H9 (cell line): ENCODE data around the gene OST4. TPM values are rescaled to one million over a fixed set of nuclear protein-coding genes. Genes with fewer than 3 reads are reported as not detected.

Experiments used
- DNase-seq: peaks from one replicate; pipeline ENCODE4 v3.0.0-alpha.2; 2017
- H2AFZ ChIP-seq: one replicate; pipeline ENCODE4 v1.6.1; 2013; ENCODE audit warnings: mild to moderate bottlenecking, low read length, control low read depth, moderate library complexity
- H2AK5ac ChIP-seq: 2 replicates; pipeline ENCODE4 v1.6.1; 2013; ENCODE audit warnings: low read length, control low read depth, mixed read lengths; ENCODE audit not compliant: insufficient read length
- H2BK120ac ChIP-seq: one replicate; pipeline ENCODE4 v1.6.1; 2013; ENCODE audit warnings: low read depth, mild to moderate bottlenecking, low read length, control low read depth, inconsistent platforms; ENCODE audit not compliant: poor library complexity, severe bottlenecking
- H2BK12ac ChIP-seq: 2 replicates; pipeline ENCODE4 v1.6.1; 2013; ENCODE audit warnings: low read length, control low read depth, mixed read lengths, low read depth; ENCODE audit not compliant: insufficient read length
- H2BK15ac ChIP-seq: 2 replicates; pipeline ENCODE4 v1.6.1; 2013; ENCODE audit warnings: low read depth, low read length, control low read depth
- H2BK20ac ChIP-seq: one replicate; pipeline ENCODE4 v1.6.1; 2013; ENCODE audit warnings: low read depth, mild to moderate bottlenecking, low read length, control low read depth, inconsistent platforms; ENCODE audit not compliant: poor library complexity, severe bottlenecking
- H2BK5ac ChIP-seq: 2 replicates; pipeline ENCODE4 v1.6.1; 2013; ENCODE audit warnings: low read length, control low read depth, mixed read lengths; ENCODE audit not compliant: insufficient read length
- H3K14ac ChIP-seq: 2 replicates; pipeline ENCODE4 v1.6.1; 2013; ENCODE audit warnings: low read length, control low read depth; ENCODE audit not compliant: insufficient read depth
- H3K18ac ChIP-seq: 2 replicates; pipeline ENCODE4 v1.6.1; 2013; ENCODE audit warnings: low read depth, mild to moderate bottlenecking, mixed read lengths, low read length, control low read depth; ENCODE audit not compliant: insufficient read length
- H3K23ac ChIP-seq: 2 replicates; pipeline ENCODE4 v1.6.1; 2013; ENCODE audit warnings: low read length, control low read depth, mixed read lengths, low read depth; ENCODE audit not compliant: insufficient read length
- H3K23me2 ChIP-seq: 2 replicates; pipeline ENCODE4 v1.6.1; 2013; ENCODE audit warnings: low read depth, mild to moderate bottlenecking, mixed read lengths, low read length, control low read depth; ENCODE audit not compliant: insufficient read length, poor library complexity, severe bottlenecking
- H3K27ac ChIP-seq: 2 replicates; pipeline ENCODE4 v1.5.1; 2013; ENCODE audit warnings: low read length, control low read depth, mixed read lengths, low read depth; ENCODE audit not compliant: insufficient read length
- H3K27me3 ChIP-seq: 2 replicates; pipeline ENCODE4 v1.6.1; 2013; ENCODE audit warnings: low read length, control low read depth, inconsistent platforms; ENCODE audit not compliant: insufficient read depth
- H3K4ac ChIP-seq: 2 replicates; pipeline ENCODE4 v1.6.1; 2013; ENCODE audit warnings: low read depth, mild to moderate bottlenecking, control low read depth, inconsistent platforms, low read length, moderate library complexity
- H3K4me1 ChIP-seq: 2 replicates; pipeline ENCODE4 v1.6.1; 2013; ENCODE audit warnings: low read length, control low read depth, inconsistent platforms; ENCODE audit not compliant: insufficient read depth
- H3K4me2 ChIP-seq: 2 replicates; pipeline ENCODE4 v1.6.1; 2013; ENCODE audit warnings: low read length, control low read depth, mixed read lengths; ENCODE audit not compliant: insufficient read length, insufficient read depth
- H3K56ac ChIP-seq: 2 replicates; pipeline ENCODE4 v1.6.1; 2013; ENCODE audit warnings: low read depth, mild to moderate bottlenecking, mixed read lengths, low read length, control low read depth; ENCODE audit not compliant: insufficient read length
- H3K79me1 ChIP-seq: 2 replicates; pipeline ENCODE4 v1.6.1; 2013; ENCODE audit warnings: low read depth, mild to moderate bottlenecking, moderate library complexity, low read length, control low read depth, inconsistent platforms; ENCODE audit not compliant: insufficient read depth, poor library complexity, severe bottlenecking
- H3K79me2 ChIP-seq: 2 replicates; pipeline ENCODE4 v1.6.1; 2013; ENCODE audit warnings: low read length, control low read depth, inconsistent platforms; ENCODE audit not compliant: insufficient read depth
- H3K9ac ChIP-seq: 2 replicates; pipeline ENCODE4 v1.6.1; 2013; ENCODE audit warnings: low read length, control low read depth, mixed read lengths; ENCODE audit not compliant: insufficient read length; ENCODE audit errors: extremely low read depth
- H3K9me3 ChIP-seq: one replicate; pipeline ENCODE4 v1.6.1; 2013; ENCODE audit warnings: low read depth, low read length, inconsistent platforms; ENCODE audit not compliant: control insufficient read depth
- H3T11ph ChIP-seq: one replicate; pipeline ENCODE4 v1.6.1; 2013; ENCODE audit warnings: mild to moderate bottlenecking, low read length, control low read depth, inconsistent platforms
- H4K20me1 ChIP-seq: one replicate; pipeline ENCODE4 v1.6.1; 2013; ENCODE audit not compliant: control insufficient read depth, insufficient read length, insufficient read depth
- H4K5ac ChIP-seq: 2 replicates; pipeline ENCODE4 v1.6.1; 2013; ENCODE audit warnings: low read depth, mild to moderate bottlenecking, mixed read lengths, low read length, control low read depth; ENCODE audit not compliant: insufficient read length
- H4K8ac ChIP-seq: replicated peaks from 2 replicates; pipeline ENCODE4 v1.6.1; 2013; ENCODE audit warnings: low read length, control low read depth, mixed read lengths, low read depth; ENCODE audit not compliant: insufficient read length
- H4K91ac ChIP-seq: 2 replicates; pipeline ENCODE4 v1.6.1; 2013; ENCODE audit warnings: low read depth, mild to moderate bottlenecking, moderate library complexity, mixed read lengths, low read length, control low read depth; ENCODE audit not compliant: insufficient read length
- H3K27ac Mint-ChIP-seq, 3 experiments: 2 replicates in 2 of 3; 3 replicates in 1 of 3; pipeline ENCODE4 v1.8.0; 2020 to 2021; ENCODE audit warnings: mixed read lengths in 3 of 3, mild to moderate bottlenecking in 1 of 3, moderate library complexity in 1 of 3
- H3K27me3 Mint-ChIP-seq: 2 replicates; pipeline ENCODE4 v1.8.0; 2021; ENCODE audit warnings: low read depth, mild to moderate bottlenecking, moderate library complexity, mixed read lengths
- H3K36me3 Mint-ChIP-seq, 3 experiments: 2 replicates in 2 of 3; 3 replicates in 1 of 3; pipeline ENCODE4 v1.8.0; 2020 to 2021; ENCODE audit warnings: low read depth in 3 of 3, mixed read lengths in 3 of 3; ENCODE audit not compliant: insufficient read depth in 1 of 3
- H3K4me1 Mint-ChIP-seq, 2 experiments: 2 replicates each; pipeline ENCODE4 v1.8.0; 2020; ENCODE audit warnings: mixed read lengths in 2 of 2
- H3K4me3 Mint-ChIP-seq, 2 experiments: 2 replicates in 1 of 2; 3 replicates in 1 of 2; pipeline ENCODE4 v1.8.0; 2020 to 2021; ENCODE audit warnings: mild to moderate bottlenecking in 2 of 2, mixed read lengths in 2 of 2, moderate library complexity in 1 of 2
- H3K9me3 Mint-ChIP-seq, 2 experiments: 2 replicates in 1 of 2; 3 replicates in 1 of 2; pipeline ENCODE4 v1.8.0; 2020; ENCODE audit warnings: mild to moderate bottlenecking in 2 of 2, mixed read lengths in 2 of 2, moderate library complexity in 1 of 2
- CTCF ChIP-seq: fragments of 200-600 bp; sonication (generic); conservative IDR thresholded peaks from 3 replicates; pipeline ENCODE4 v1.8.0; 2021; ENCODE audit warnings: antibody characterized with exemption, mild to moderate bottlenecking
- WGBS: extraction: QIAGEN DNeasy Blood & Tissue Kit; methylation state at CpG from one replicate; pipeline ENCODE4 v1.1.7; 2013; ENCODE audit warnings: missing lambda C conversion rate, low lambda C conversion rate, mixed read lengths; ENCODE audit not compliant: insufficient read length; ENCODE audit errors: extremely low coverage; 5-methylcytosine and 5-hydroxymethylcytosine counted together
- total RNA-seq: library from RNA; stranded (reverse); gene quantifications from 2 replicates; pipeline ENCODE4 v1.2.1, GENCODE V29; 2021

Gene OST4
- total RNA-seq, 1 experiment from 2014 or later = 215 TPM

- H3K27me3 Mint-ChIP-seq = peaks cover 9% of the 10 kb centered on the region
- H2BK15ac ChIP-seq = no peak overlapping the region
- H3K9ac ChIP-seq = no peak overlapping the region
- H3K9me3 Mint-ChIP-seq = no peaks in the 10 kb centered on the region
- no peak overlapping the region for H3K27ac Mint-ChIP-seq
- H2AFZ ChIP-seq = no peak overlapping the region
- no peak overlapping the region for H4K91ac ChIP-seq
- H2BK20ac ChIP-seq = no peak overlapping the region
- peaks cover 0 to 6% of the 10 kb centered on the region in 2 experiments; a peak in 2 of 4 replicates for H3K4me1 Mint-ChIP-seq
- no peak overlapping the region for H3K56ac ChIP-seq
- no peak overlapping the region for H3K4ac ChIP-seq
- H3K4me2 ChIP-seq = no peak overlapping the region
- no peak overlapping the region for H3T11ph ChIP-seq
- no peaks in the 10 kb centered on the region for H4K20me1 ChIP-seq
- H2BK5ac ChIP-seq = no peak overlapping the region
- H3K4me3 Mint-ChIP-seq = no peak overlapping the region
- no peak for TF ChIP-seq CTCF
- H4K5ac ChIP-seq = no peak overlapping the region
- no CpG with 5 or more reads among the region's 2 CpGs for WGBS
- H3K18ac ChIP-seq = no peak overlapping the region
- H3K23ac ChIP-seq = no peak overlapping the region
- H3K79me2 ChIP-seq = no peaks in the 10 kb centered on the region
- H3K14ac ChIP-seq = no peak overlapping the region
- no peak overlapping the region for H4K8ac ChIP-seq
- no peaks in the 10 kb centered on the region for H3K4me1 ChIP-seq
- H3K27me3 ChIP-seq = no peaks in the 10 kb centered on the region
- no peak for DNase-seq
- no peak overlapping the region for H2BK12ac ChIP-seq
- no peaks in the 10 kb centered on the region for H3K9me3 ChIP-seq
- H3K23me2 ChIP-seq = no peaks in the 10 kb centered on the region
- H3K27ac ChIP-seq = no peak overlapping the region
- H3K36me3 Mint-ChIP-seq = no peaks in the 10 kb centered on the region
- no peak overlapping the region for H2AK5ac ChIP-seq
- no peak overlapping the region for H2BK120ac ChIP-seq
- no peaks in the 10 kb centered on the region for H3K79me1 ChIP-seq
These were observed 36.8 kb upstream of the OST4 start for GRCh38 chr2:27108221-27108620.
